ENCODE results near the gene SMIM41. TPM values are rescaled to one million over a fixed set of nuclear protein-coding genes. Genes with fewer than 3 reads are reported as not detected.

The SMIM41 gene
- total RNA-seq, 1 experiment from 2014 or later, result not detected

- TF ChIP-seq CTCF (conservative IDR thresholded peaks at IDR 0.05; ENCODE audit: low read depth, low read length) (no peak), EZH2 (IDR thresholded peaks at IDR 0.05; ENCODE audit: low read length, unreplicated experiment) (no peak), EZH2phosphoT487 (IDR thresholded peaks at IDR 0.05; ENCODE audit: borderline replicate concordance, low read length) (no peak)
- CTCF ChIA-PET, result interaction anchor here (0.6 to 2.1 kb wide), 6 partner anchors 96 to 840 kb away, joined by 3 to 13 read pairs (median 3); no protein-coding TSS in a partner anchor
- ATAC-seq (peak; percentile 1), DNase-seq (no peak)
- no peak overlapping the region for H2AFZ ChIP-seq (ENCODE audit: low read length)
- no peaks in the 10 kb centered on the region for H3K36me3 ChIP-seq (ENCODE audit: low read depth, low read length)
- intact Hi-C loops (cut with micrococcal nuclease), result loop anchor here (2.0 to 5.0 kb wide), 3 partner anchors 133 to 724 kb away; no protein-coding TSS in a partner anchor
- H4K20me1 ChIP-seq (ENCODE audit: low read length), result no peaks in the 10 kb centered on the region
- H3K4me2 ChIP-seq (ENCODE audit: low read length), result peak overlapping the region; percentile 66
- TSS peak; percentile 10 for BruUV-seq (replicated peaks)
- no peaks in the 10 kb centered on the region for H3K9me3 ChIP-seq (ENCODE audit: low read length)
- H3K9me2 ChIP-seq (replicated peaks; ENCODE audit: low read length), result no peaks in the 10 kb centered on the region
- POLR2A ChIA-PET (ENCODE audit: unreplicated experiment), result interaction anchor here (0.5 to 2.8 kb wide), 14 partner anchors 44 to 845 kb away, joined by 3 to 39 read pairs (median 5); partner anchors contain the start of genes KRT8 and KRT80
- H3K9ac ChIP-seq (ENCODE audit: low read length), result peak overlapping the region; percentile 99
- peaks cover 25% of the 10 kb centered on the region for H3K79me2 ChIP-seq (ENCODE audit: low read length)
- H3K27me3 ChIP-seq (ENCODE audit: low read length), result no peaks in the 10 kb centered on the region
- peak overlapping the region; percentile 100 for H3K27ac ChIP-seq (ENCODE audit: low read length)
- H3K4me3 ChIP-seq (ENCODE audit: low read length), result no peak overlapping the region
- peaks cover 83% of the 10 kb centered on the region for H3K4me1 ChIP-seq (ENCODE audit: insufficient read depth, low read length)
- H3F3A ChIP-seq (ENCODE audit: low read length, unreplicated experiment), result peaks cover 5% of the 10 kb centered on the region
Measured at GRCh38 chr12:52147964-52148463, 68.5 kb downstream of the SMIM41 start.

DNA sequence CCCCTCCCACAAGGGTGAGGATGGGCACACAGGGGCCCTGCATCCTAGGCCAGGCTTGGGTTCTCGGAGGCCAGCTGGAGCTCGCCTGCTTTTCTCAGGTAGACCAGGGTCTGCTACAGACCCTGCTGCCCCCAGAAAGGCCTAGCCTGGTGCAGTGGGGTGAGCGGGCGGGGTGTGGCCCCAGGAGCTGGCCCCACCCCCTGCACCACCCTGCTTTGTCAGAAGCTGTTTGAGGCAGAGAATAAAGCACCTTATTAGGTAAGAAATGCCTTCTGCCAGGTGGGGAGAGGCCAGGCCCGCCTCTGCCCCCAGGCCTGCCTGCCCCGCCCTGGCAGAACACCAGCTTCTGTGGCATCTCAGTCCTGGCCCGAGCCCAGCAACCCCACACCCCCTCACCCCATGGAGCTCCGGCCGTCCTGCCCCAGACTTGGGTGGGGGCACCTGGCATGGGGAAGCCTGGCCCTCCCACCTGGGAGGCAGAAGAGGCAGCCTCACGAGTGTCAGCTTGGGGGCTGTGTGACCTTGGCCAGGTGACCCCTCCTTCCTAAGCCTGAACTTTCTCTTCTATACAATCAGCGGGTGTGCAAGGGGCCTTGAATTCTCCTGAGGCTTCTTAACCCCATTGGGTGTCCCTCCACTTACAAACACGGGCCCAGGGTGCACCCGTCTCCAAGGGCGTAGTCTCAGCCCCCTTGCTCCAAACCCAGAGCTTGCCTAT is 69.1 kb downstream of the SMIM41 start:
- no peaks in the 10 kb centered on the region for H4K20me1 ChIP-seq (ENCODE audit: low read length)
- BruUV-seq (replicated peaks), result no TSS peak
- peaks cover 81% of the 10 kb centered on the region for H3K4me1 ChIP-seq (ENCODE audit: insufficient read depth, low read length)
- H3K79me2 ChIP-seq (ENCODE audit: low read length), result peaks cover 25% of the 10 kb centered on the region
- no peak overlapping the region for H3K4me3 ChIP-seq (ENCODE audit: low read length)
- H3K27me3 ChIP-seq (ENCODE audit: low read length), result no peaks in the 10 kb centered on the region
- H3K4me2 ChIP-seq (ENCODE audit: low read length), result peak overlapping the region; percentile 66
- H3F3A ChIP-seq (ENCODE audit: low read length, unreplicated experiment), result peaks cover 5% of the 10 kb centered on the region
- H3K36me3 ChIP-seq (ENCODE audit: low read depth, low read length), result no peaks in the 10 kb centered on the region
- peak; percentile 97 for DNase-seq
- intact Hi-C loops (cut with micrococcal nuclease), result loop anchor here (2.0 to 5.0 kb wide), 3 partner anchors 132 to 724 kb away; no protein-coding TSS in a partner anchor
- peak overlapping the region; percentile 99 for H3K9ac ChIP-seq (ENCODE audit: low read length)
- CTCF ChIA-PET, result interaction anchor here (0.6 to 2.1 kb wide), 5 partner anchors 85 to 840 kb away, joined by 3 to 13 read pairs (median 3); partner anchors contain the start of gene KRT7
- ATAC-seq, result peak; percentile 34
- H3K27ac ChIP-seq (ENCODE audit: low read length), result peak overlapping the region; percentile 100
- no peaks in the 10 kb centered on the region for H3K9me3 ChIP-seq (ENCODE audit: low read length)
- POLR2A ChIA-PET (ENCODE audit: unreplicated experiment), result interaction anchor here (0.5 to 2.8 kb wide), 10 partner anchors 22 to 180 kb away, joined by 3 to 39 read pairs (median 4); no protein-coding TSS in a partner anchor
- H3K9me2 ChIP-seq (replicated peaks; ENCODE audit: low read length), result no peaks in the 10 kb centered on the region
- TF ChIP-seq EZH2 (IDR thresholded peaks at IDR 0.05; ENCODE audit: low read length, unreplicated experiment), result no peak
- no peak for TF ChIP-seq CTCF (conservative IDR thresholded peaks at IDR 0.05; ENCODE audit: low read depth, low read length)
- TF ChIP-seq EZH2phosphoT487 (IDR thresholded peaks at IDR 0.05; ENCODE audit: borderline replicate concordance, low read length), result no peak
- no peak overlapping the region for H2AFZ ChIP-seq (ENCODE audit: low read length)

All from PC-3 (cell line).